Pons (tissue), 1 donor: ENCODE measurements around the gene KIRREL3.

ENCODE experiments used
- DNase-seq: peaks from one replicate; pipeline ENCODE4 v3.0.0-alpha.2; 2016; ENCODE audit warnings: low spot score

Gene KIRREL3

GRCh38 chr11:126469311-126469710, 531.3 kb downstream of the KIRREL3 start:
- no peak for DNase-seq

- DNase-seq = no peak
These were observed 532.5 kb downstream of the KIRREL3 start for GRCh38 chr11:126468102-126468521.

GRCh38 chr11:126467471-126467870, 533.1 kb downstream of the KIRREL3 start:
- DNase-seq = no peak

GRCh38 chr11:126467046-126467370, 533.6 kb downstream of the KIRREL3 start:
- no peak for DNase-seq

GRCh38 chr11:126466236-126467045, 534.1 kb downstream of the KIRREL3 start:
- no peak for DNase-seq

GRCh38 chr11:126465573-126466188, 534.9 kb downstream of the KIRREL3 start:
- DNase-seq = peak; percentile 42

GRCh38 chr11:126464796-126465195, 535.8 kb downstream of the KIRREL3 start:
- DNase-seq = no peak

GRCh38 chr11:126462422-126462821, 538.1 kb downstream of the KIRREL3 start:
- DNase-seq = no peak

GRCh38 chr11:126461996-126462395, 538.6 kb downstream of the KIRREL3 start:
- DNase-seq = no peak

- no peak for DNase-seq
These were observed 539.5 kb downstream of the KIRREL3 start for GRCh38 chr11:126461096-126461440.

- DNase-seq = no peak
These were observed 540.0 kb downstream of the KIRREL3 start for GRCh38 chr11:126460417-126461095.

GRCh38 chr11:126459691-126460281, 540.8 kb downstream of the KIRREL3 start:
- DNase-seq = peak; percentile 91

GRCh38 chr11:126457817-126458216, 542.8 kb downstream of the KIRREL3 start:
- DNase-seq = no peak

- DNase-seq = no peak
These were observed 543.6 kb downstream of the KIRREL3 start for GRCh38 chr11:126456783-126457542.

- no peak for DNase-seq
These were observed 544.5 kb downstream of the KIRREL3 start for GRCh38 chr11:126456089-126456488.

GRCh38 chr11:126452241-126453101, 548.1 kb downstream of the KIRREL3 start:
- DNase-seq = no peak

GRCh38 chr11:126451211-126451802, 549.3 kb downstream of the KIRREL3 start:
- no peak for DNase-seq

- no peak for DNase-seq
These were observed 549.8 kb downstream of the KIRREL3 start for GRCh38 chr11:126450806-126451205.

- no peak for DNase-seq
These were observed 550.4 kb downstream of the KIRREL3 start for GRCh38 chr11:126450198-126450597.

- no peak for DNase-seq
These were observed 554.0 kb downstream of the KIRREL3 start for GRCh38 chr11:126446581-126446980.

GRCh38 chr11:126444072-126444471, 556.5 kb downstream of the KIRREL3 start:
- DNase-seq = no peak
